DOHH2 (cell line): ENCODE measurements around the gene TRPM3.

Experiments used
- H3F3A ChIP-seq: fragments of 200-600 bp; sonication (generic), shearing (Covaris generic); 2 replicates; pipeline ENCODE4 v1.6.0; 2016; ENCODE audit warnings: antibody characterized with exemption, mild to moderate bottlenecking; ENCODE audit not compliant: control insufficient read depth, insufficient read depth
- H3K27ac ChIP-seq: fragments of 200-600 bp; sonication (generic); 2 replicates; pipeline ENCODE4 v1.5.1; 2014; ENCODE audit warnings: low read depth, mild to moderate bottlenecking, low read length, moderate library complexity
- H3K27me3 ChIP-seq: fragments of 200-600 bp; sonication (generic); 2 replicates; pipeline ENCODE4 v1.6.1; 2014; ENCODE audit warnings: mild to moderate bottlenecking, low read length, mixed read lengths; ENCODE audit not compliant: control insufficient read depth
- H3K36me3 ChIP-seq: fragments of 200-600 bp; sonication (generic); 2 replicates; pipeline ENCODE4 v1.6.1; 2014; ENCODE audit warnings: mild to moderate bottlenecking, low read length, moderate library complexity, mixed read lengths; ENCODE audit not compliant: control insufficient read depth
- H3K4me1 ChIP-seq: fragments of 200-600 bp; sonication (generic); 2 replicates; pipeline ENCODE4 v1.6.1; 2014; ENCODE audit warnings: mild to moderate bottlenecking, low read length, mixed read lengths; ENCODE audit not compliant: control insufficient read depth
- H3K4me2 ChIP-seq: fragments of 200-600 bp; sonication (generic); 2 replicates; pipeline ENCODE4 v1.6.0; 2014; ENCODE audit warnings: mild to moderate bottlenecking, low read length, moderate library complexity
- H3K4me3 ChIP-seq: fragments of 200-600 bp; sonication (generic); 2 replicates; pipeline ENCODE4 v1.5.1; 2014; ENCODE audit warnings: mild to moderate bottlenecking, low read length, mixed read lengths
- H3K79me2 ChIP-seq: fragments of 200-600 bp; sonication (generic); 2 replicates; pipeline ENCODE4 v1.6.1; 2014; ENCODE audit warnings: mild to moderate bottlenecking, low read length, mixed read lengths; ENCODE audit not compliant: control insufficient read depth
- H3K9me2 ChIP-seq: fragments of 200-600 bp; sonication (generic); replicated peaks from 2 replicates; pipeline ENCODE4 v1.6.1; 2014; ENCODE audit warnings: mild to moderate bottlenecking, low read length, mixed read lengths; ENCODE audit not compliant: control insufficient read depth
- H3K9me3 ChIP-seq: fragments of 200-600 bp; sonication (generic); 2 replicates; pipeline ENCODE4 v1.6.1; 2014; ENCODE audit warnings: antibody characterized with exemption, low read length, mixed read lengths; ENCODE audit not compliant: control insufficient read depth, insufficient read depth
- H4K20me1 ChIP-seq: fragments of 200-600 bp; sonication (generic); 2 replicates; pipeline ENCODE4 v1.6.0; 2014; ENCODE audit warnings: low read depth, mild to moderate bottlenecking, antibody characterized with exemption, low read length, moderate library complexity; ENCODE audit not compliant: control insufficient read depth, insufficient read depth
- CTCF ChIP-seq: fragments of 200-600 bp; sonication (generic); IDR thresholded peaks from one replicate; pipeline ENCODE4 v1.5.1; 2014; ENCODE audit warnings: antibody characterized with exemption, mild to moderate bottlenecking, low read depth, low read length; ENCODE audit not compliant: poor library complexity, severe bottlenecking
- EZH2phosphoT487 ChIP-seq: fragments of 200-600 bp; sonication (generic); IDR thresholded peaks from 2 replicates; pipeline ENCODE4 v1.6.1; 2017; ENCODE audit warnings: borderline replicate concordance, mild to moderate bottlenecking, antibody characterized with exemption, low read length, moderate library complexity, mixed read lengths

The TRPM3 gene

GRCh38 chr9:70588999-70589398, 532.4 kb downstream of the TRPM3 start:
- no peaks in the 10 kb centered on the region for H3F3A ChIP-seq
- H3K4me1 ChIP-seq, result no peaks in the 10 kb centered on the region
- no peaks in the 10 kb centered on the region for H3K9me3 ChIP-seq
- no peak overlapping the region for H3K4me2 ChIP-seq
- no peaks in the 10 kb centered on the region for H3K9me2 ChIP-seq
- H3K27ac ChIP-seq, result no peak overlapping the region
- H3K36me3 ChIP-seq, result no peaks in the 10 kb centered on the region
- peaks cover 5% of the 10 kb centered on the region; the same call in 1 of the 2 replicates for H3K27me3 ChIP-seq
- no peaks in the 10 kb centered on the region for H3K79me2 ChIP-seq
- TF ChIP-seq CTCF (no peak), EZH2phosphoT487 (no peak)
- H3K4me3 ChIP-seq, result no peak overlapping the region
- H4K20me1 ChIP-seq, result no peaks in the 10 kb centered on the region

GRCh38 chr9:70588381-70588780, 533.0 kb downstream of the TRPM3 start:
- Histone ChIP-seq H3K27ac (no peak overlapping the region), H3K79me2 (no peaks in the 10 kb centered on the region), H3K9me3 (no peaks in the 10 kb centered on the region), H3K4me2 (no peak overlapping the region), H3K27me3 (peaks cover 5% of the 10 kb centered on the region; the same call in 1 of the 2 replicates), H3K4me3 (no peak overlapping the region), H3K4me1 (no peaks in the 10 kb centered on the region), H3K9me2 (no peaks in the 10 kb centered on the region), H3F3A (no peaks in the 10 kb centered on the region), H3K36me3 (no peaks in the 10 kb centered on the region), H4K20me1 (no peaks in the 10 kb centered on the region)
- TF ChIP-seq CTCF (no peak), EZH2phosphoT487 (no peak)

GRCh38 chr9:70587201-70587600, 534.2 kb downstream of the TRPM3 start:
- TF ChIP-seq EZH2phosphoT487 (no peak), CTCF (no peak)
- H3K9me3 ChIP-seq, result no peaks in the 10 kb centered on the region
- no peak overlapping the region for H3K27ac ChIP-seq
- no peaks in the 10 kb centered on the region for H3K36me3 ChIP-seq
- H3K27me3 ChIP-seq, result peaks cover 5% of the 10 kb centered on the region; the same call in 1 of the 2 replicates
- H3K9me2 ChIP-seq, result no peaks in the 10 kb centered on the region
- H3K4me3 ChIP-seq, result no peak overlapping the region
- no peaks in the 10 kb centered on the region for H3K79me2 ChIP-seq
- H3K4me2 ChIP-seq, result no peak overlapping the region
- no peaks in the 10 kb centered on the region for H3F3A ChIP-seq
- no peaks in the 10 kb centered on the region for H4K20me1 ChIP-seq
- no peaks in the 10 kb centered on the region for H3K4me1 ChIP-seq
